ENCODE results near the gene UBE2M. TPM values are rescaled to one million over a fixed set of nuclear protein-coding genes. Genes with fewer than 3 reads are reported as not detected.

UBE2M gene
- polyA plus RNA-seq, 2 of the 4 experiments (the other 2 are of a cell fraction): 139 to 190 TPM

GRCh38 chr19:58572818-58573657, 14.6 kb upstream of the UBE2M start, which contains the start of gene MZF1:
TSS of gene MZF1 (minus strand) at chr19:58573335. CDS start at chr19:58571389, 1,946 bp downstream.
- peak within 1 kb of the TSS; percentile 67 for H3K4me3 ChIP-seq
- H3K9me3 ChIP-seq: no peaks in the 10 kb centered on the region
- ChIA-PET POLR2A (interaction anchor here (1.0 to 1.7 kb wide), 4 partner anchors 13 to 53 kb away, joined by 6 to 16 read pairs (median 8); partner anchors contain the start of genes CHMP2A, TRIM28 and ZBTB45), CTCF (interaction anchor here (0.6 to 3.3 kb wide), 3 partner anchors 53 to 839 kb away, joined by 3 to 16 read pairs (median 3); partner anchors contain the start of gene ZBTB45)
- peak within 1 kb of the TSS; percentile 91 for H3K27ac ChIP-seq
- DNase-seq (ENCODE audit: low read depth in 1 of 2, low spot score in 1 of 2): peak; percentile 100
- peak; percentile 93 for FAIRE-seq
- H3K4me2 ChIP-seq: peak within 1 kb of the TSS; percentile 92
- ATAC-seq: peak; percentile 64 to 81
- H3K4me1 ChIP-seq: peaks cover 15% of the 10 kb centered on the region
- WGBS (ENCODE audit: missing lambda C conversion rate): 1% methylated on average over 57 of the region's 75 CpGs
- TF ChIP-seq FOSB (CRISPR knock-in tag; IDR thresholded peaks at IDR 0.05): no peak
- TF ChIP-seq EHF (CRISPR knock-in tag; IDR thresholded peaks at IDR 0.05): no peak
- TF ChIP-seq REST (IDR thresholded peaks at IDR 0.05): no peak
- peak; percentile 57; the same call in 1 of the 2 replicates for TF ChIP-seq MAX (IDR thresholded peaks at IDR 0.05)
- TF ChIP-seq BCL3 (IDR thresholded peaks at IDR 0.05): peak; percentile 46; the same call in 1 of the 3 replicates
- peak; percentile 57 for TF ChIP-seq POLR2A (IDR thresholded peaks at IDR 0.05; ENCODE audit: low read length)
- TF ChIP-seq CHD2 (IDR thresholded peaks at IDR 0.05; ENCODE audit: low read length, partially characterized antibody): peak; percentile 65
- TF ChIP-seq USF2 (IDR thresholded peaks at IDR 0.05): peak; percentile 39; the same call in 1 of the 2 replicates
- TF ChIP-seq NPAS2 (CRISPR knock-in tag; IDR thresholded peaks at IDR 0.05; ENCODE audit: borderline replicate concordance): no peak
- TF ChIP-seq FOXS1 (CRISPR knock-in tag; IDR thresholded peaks at IDR 0.05): no peak
- TF ChIP-seq GATA3 (IDR thresholded peaks at IDR 0.05; ENCODE audit: borderline replicate concordance): no peak; the same call in 1 of the 2 replicates
- TF ChIP-seq NR3C1 (IDR thresholded peaks at IDR 0.05): no peak
- no peak for TF ChIP-seq EHMT2 (IDR thresholded peaks at IDR 0.05; ENCODE audit: low read depth)
- TF ChIP-seq PHF8 (IDR thresholded peaks at IDR 0.05; ENCODE audit: borderline replicate concordance, low read depth): 0 out of 2 replicates have a peak, but pooled peaks have one; percentile 15
- no peak; the same call in 1 of the 2 replicates for TF ChIP-seq RFX5 (IDR thresholded peaks at IDR 0.05)
- TF ChIP-seq E2F6 (IDR thresholded peaks at IDR 0.05; ENCODE audit: borderline replicate concordance, low read depth): 0 out of 2 replicates have a peak, but pooled peaks have one; percentile 24
- no peak for TF ChIP-seq ATOH8 (CRISPR knock-in tag; IDR thresholded peaks at IDR 0.05; ENCODE audit: low read depth)
- TF ChIP-seq JUNB (IDR thresholded peaks at IDR 0.05): no peak
- peak; percentile 46 for TF ChIP-seq TFCP2L1 (CRISPR knock-in tag; IDR thresholded peaks at IDR 0.05)
- no peak for TF ChIP-seq HOXA7 (CRISPR knock-in tag; IDR thresholded peaks at IDR 0.05)
- TF ChIP-seq FOSL2 (IDR thresholded peaks at IDR 0.05): no peak
- no peak for TF ChIP-seq FOSL2 (CRISPR knock-in tag; IDR thresholded peaks at IDR 0.05)
- TF ChIP-seq RAD21 (conservative IDR thresholded peaks at IDR 0.05 in 1 of 2, IDR thresholded peaks at IDR 0.05 in 1 of 2): no peak
- no peak for TF ChIP-seq ELK1 (IDR thresholded peaks at IDR 0.05; ENCODE audit: low read depth, low read length)
- TF ChIP-seq HOXB13 (CRISPR knock-in tag; IDR thresholded peaks at IDR 0.05; ENCODE audit: low read depth): no peak
- TF ChIP-seq MAFK (IDR thresholded peaks at IDR 0.05; ENCODE audit: partially characterized antibody): no peak
- 0 out of 2 replicates have a peak, but pooled peaks have one; percentile 22 for TF ChIP-seq MYC (IDR thresholded peaks at IDR 0.05; ENCODE audit: borderline replicate concordance, low read length)
- no peak for TF ChIP-seq POLR2AphosphoS2 (conservative IDR thresholded peaks at IDR 0.05; ENCODE audit: low read length)
- no peak for TF ChIP-seq RNF2 (IDR thresholded peaks at IDR 0.05; ENCODE audit: borderline replicate concordance, low read depth)
- TF ChIP-seq ZSCAN20 (CRISPR knock-in tag; IDR thresholded peaks at IDR 0.05): no peak
- TF ChIP-seq MAZ (IDR thresholded peaks at IDR 0.05; ENCODE audit: borderline replicate concordance, low read depth, low read length): peak; percentile 61; the same call in 1 of the 2 replicates
